OCI-LY7 (cell line): ENCODE data around the gene EPS8L2. TPM values are rescaled to one million over a fixed set of nuclear protein-coding genes. Genes with fewer than 3 reads are reported as not detected.

ENCODE experiments used
- BruUV-seq: library from RNA; stranded (reverse); fragments of 400-500 nt; replicated peaks from 2 replicates; lab custom pipeline; 2021; lab: Mats Ljungman, UMichigan
- CTCF ChIA-PET: fragments of 300-600 bp; sonication (Branson Sonifier 250); formaldehyde crosslinking; loops from one replicate; lab custom pipeline; 2022; ENCODE audit warnings: antibody characterized with exemption; ENCODE audit not compliant: unreplicated experiment; lab: Charles Lee
- POLR2A ChIA-PET: fragments of 300-600 bp; sonication (Branson Sonifier 250); formaldehyde crosslinking; loops from one replicate; lab custom pipeline; 2022; ENCODE audit warnings: antibody characterized with exemption; lab: Charles Lee
- DNase-seq: peaks from one replicate; pipeline ENCODE4 v3.0.0-alpha.2; 2015; ENCODE audit warnings: low spot score
- H2AFZ ChIP-seq: fragments of 200-600 bp; sonication (generic), shearing (Covaris generic); 2 replicates; pipeline ENCODE4 v1.6.1; 2014; ENCODE audit warnings: mild to moderate bottlenecking, antibody characterized with exemption, low read length, moderate library complexity
- H3K27ac ChIP-seq: fragments of 200-600 bp; sonication (generic); 2 replicates; pipeline ENCODE4 v1.5.1; 2014; ENCODE audit warnings: mixed run types, low read depth, mild to moderate bottlenecking, moderate library complexity, low read length, inconsistent platforms; ENCODE audit not compliant: poor library complexity, severe bottlenecking
- H3K36me3 ChIP-seq: fragments of 200-600 bp; sonication (generic); 2 replicates; pipeline ENCODE4 v1.6.1; 2014; ENCODE audit warnings: mild to moderate bottlenecking, antibody characterized with exemption, low read length, moderate library complexity, mixed read lengths; ENCODE audit not compliant: insufficient read depth
- H3K4me1 ChIP-seq: fragments of 200-600 bp; sonication (generic); 2 replicates; pipeline ENCODE4 v1.5.1; 2014; ENCODE audit warnings: mild to moderate bottlenecking, low read length; ENCODE audit not compliant: insufficient read depth, poor library complexity, severe bottlenecking
- H3K4me2 ChIP-seq: fragments of 200-600 bp; sonication (generic); 2 replicates; pipeline ENCODE4 v1.6.1; 2014; ENCODE audit warnings: mild to moderate bottlenecking, low read length
- H3K4me3 ChIP-seq: fragments of 200-600 bp; sonication (generic); 2 replicates; pipeline ENCODE4 v1.5.1; 2014; ENCODE audit warnings: mild to moderate bottlenecking, low read depth, low read length; ENCODE audit not compliant: poor library complexity, severe bottlenecking
- H3K79me2 ChIP-seq: fragments of 200-600 bp; sonication (generic); 2 replicates; pipeline ENCODE4 v1.6.1; 2016; ENCODE audit warnings: low read depth, mild to moderate bottlenecking, low read length, moderate library complexity, mixed read lengths; ENCODE audit not compliant: insufficient read depth
- H3K9me2 ChIP-seq: fragments of 200-600 bp; sonication (generic); 2 replicates; pipeline ENCODE4 v1.6.1; 2016; ENCODE audit warnings: mild to moderate bottlenecking, low read length, mixed read lengths; ENCODE audit not compliant: insufficient read depth
- H3K9me3 ChIP-seq: fragments of 200-600 bp; sonication (generic); 2 replicates; pipeline ENCODE4 v1.6.1; 2014; ENCODE audit warnings: mild to moderate bottlenecking, mixed run types, low read length, mixed read lengths
- H4K20me1 ChIP-seq: fragments of 200-600 bp; sonication (generic); 2 replicates; pipeline ENCODE4 v1.6.1; 2014; ENCODE audit warnings: mild to moderate bottlenecking, antibody characterized with exemption, low read length, moderate library complexity, mixed read lengths; ENCODE audit not compliant: insufficient read depth
- CTCF ChIP-seq: fragments of 200-600 bp; sonication (generic); conservative IDR thresholded peaks from 2 replicates; pipeline ENCODE4 v1.5.1; 2014; ENCODE audit warnings: mild to moderate bottlenecking, antibody characterized with exemption, low read length, moderate library complexity, mixed read lengths
- EZH2phosphoT487 ChIP-seq: fragments of 200-600 bp; sonication (generic); IDR thresholded peaks from 2 replicates; pipeline ENCODE4 v1.6.1; 2018; ENCODE audit warnings: low read depth, borderline replicate concordance, mild to moderate bottlenecking, mixed run types, antibody characterized with exemption, low read length, moderate library complexity, mixed read lengths
- intact Hi-C: fragments of 100-400 bp; cut with micrococcal nuclease; formaldehyde crosslinking; loops from one replicate; pipeline ENCODE4 v1.10.0; 2022; ENCODE audit not compliant: unreplicated experiment
- total RNA-seq, 2 experiments: library from RNA; depleted of rRNA in 1 of 2; stranded (reverse); fragments of >200 nt in 1 of 2; shearing (Covaris generic) in 1 of 2; gene quantifications; 2 replicates each; pipeline ENCODE4 v1.2.3, GENCODE V29; 2014 to 2022

EPS8L2 gene
- total RNA-seq, 2 experiments from 2014 or later = 3.8 to 7.1 TPM

GRCh38 chr11:720017-720641 is 14.1 kb downstream of the EPS8L2 start:
- Histone ChIP-seq H3K4me3 (no peak overlapping the region), H3K9me2 (no peaks in the 10 kb centered on the region), H4K20me1 (no peaks in the 10 kb centered on the region), H3K9me3 (no peaks in the 10 kb centered on the region), H3K36me3 (no peaks in the 10 kb centered on the region), H2AFZ (no peak overlapping the region), H3K4me2 (no peak overlapping the region), H3K4me1 (peaks cover 31% of the 10 kb centered on the region), H3K27ac (no peak overlapping the region), H3K79me2 (no peaks in the 10 kb centered on the region)
- TF ChIP-seq EZH2phosphoT487 (no peak), CTCF (no peak)
- no peak for DNase-seq
- BruUV-seq = no TSS peak
- intact Hi-C loops = loop anchor here (5.0 kb wide), 1 partner anchor 163 kb away; no protein-coding TSS in a partner anchor
- ChIA-PET CTCF (interaction anchor here (0.5 kb wide), 1 partner anchor 34 kb away, joined by 3 read pairs; no protein-coding TSS in a partner anchor), POLR2A (no interaction called here)

GRCh38 chr11:720642-721246 is 14.7 kb downstream of the EPS8L2 start:
- no TSS peak for BruUV-seq
- Histone ChIP-seq H4K20me1 (no peaks in the 10 kb centered on the region), H3K9me3 (no peaks in the 10 kb centered on the region), H3K4me3 (no peak overlapping the region), H3K4me2 (peak overlapping the region; percentile 59), H3K9me2 (no peaks in the 10 kb centered on the region), H3K79me2 (no peaks in the 10 kb centered on the region), H3K4me1 (peaks cover 36% of the 10 kb centered on the region), H3K36me3 (no peaks in the 10 kb centered on the region), H2AFZ (no peak overlapping the region), H3K27ac (no peak overlapping the region)
- CTCF ChIA-PET = interaction anchor here (0.5 kb wide), 1 partner anchor 33 kb away, joined by 3 read pairs; no protein-coding TSS in a partner anchor
- peak; percentile 46 for DNase-seq
- intact Hi-C loops = loop anchor here (5.0 kb wide), 1 partner anchor 163 kb away; no protein-coding TSS in a partner anchor
- POLR2A ChIA-PET = no interaction called here
- no peak for TF ChIP-seq CTCF
- no peak for TF ChIP-seq EZH2phosphoT487

GRCh38 chr11:721247-721740 is 15.3 kb downstream of the EPS8L2 start:
- no TSS peak for BruUV-seq
- TF ChIP-seq EZH2phosphoT487 (no peak), CTCF (no peak)
- Histone ChIP-seq H3K79me2 (no peaks in the 10 kb centered on the region), H3K36me3 (no peaks in the 10 kb centered on the region), H3K4me3 (no peak overlapping the region), H3K4me2 (peak overlapping the region; percentile 59), H3K27ac (no peak overlapping the region), H3K4me1 (peaks cover 42% of the 10 kb centered on the region), H3K9me2 (no peaks in the 10 kb centered on the region), H2AFZ (no peak overlapping the region), H4K20me1 (no peaks in the 10 kb centered on the region), H3K9me3 (no peaks in the 10 kb centered on the region)
- DNase-seq = peak; percentile 48
- ChIA-PET CTCF (no interaction called here), POLR2A (interaction anchor here (0.6 kb wide), 1 partner anchor 62 kb away, joined by 3 read pairs; no protein-coding TSS in a partner anchor)
- intact Hi-C loops = loop anchor here (5.0 kb wide), 1 partner anchor 164 kb away; no protein-coding TSS in a partner anchor
